GM12873 (cell line): ENCODE measurements around the gene ROCK1.

Source experiments
- CTCF ChIP-seq: IDR thresholded peaks from 2 replicates; pipeline ENCODE4 v1.5.1; 2012; ENCODE audit warnings: low read depth, mild to moderate bottlenecking, moderate library complexity, low read length, control low read depth; ENCODE audit not compliant: insufficient read depth; ENCODE audit errors: missing control alignments

Gene ROCK1

GRCh38 chr18:21100146-21100545, 11.5 kb downstream of the ROCK1 start:
- no peak for TF ChIP-seq CTCF

- TF ChIP-seq CTCF = no peak
These were observed 12.2 kb downstream of the ROCK1 start for GRCh38 chr18:21099442-21099841.

GRCh38 chr18:21096760-21097159, 14.9 kb downstream of the ROCK1 start:
- no peak for TF ChIP-seq CTCF

DNA sequence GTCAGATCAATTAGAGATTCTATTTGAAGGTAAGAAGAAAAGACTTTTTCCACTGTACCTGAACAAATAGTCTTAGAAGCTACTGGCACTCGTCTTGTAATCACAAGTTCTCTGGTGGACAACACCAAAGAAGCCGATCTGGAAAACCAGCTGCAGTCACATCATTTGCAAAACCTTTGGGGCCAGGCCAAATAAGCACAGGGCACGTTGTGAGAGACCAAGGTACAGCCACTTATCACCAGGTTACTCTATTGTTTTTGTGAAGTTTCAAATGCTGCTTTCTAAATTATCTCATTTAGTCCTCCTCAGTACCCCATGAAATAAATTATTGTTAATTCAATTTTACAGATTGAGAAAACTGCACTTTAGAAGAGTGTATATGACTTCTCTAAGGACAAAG, 18.5 kb downstream of the ROCK1 start:
- no peak for TF ChIP-seq CTCF

DNA sequence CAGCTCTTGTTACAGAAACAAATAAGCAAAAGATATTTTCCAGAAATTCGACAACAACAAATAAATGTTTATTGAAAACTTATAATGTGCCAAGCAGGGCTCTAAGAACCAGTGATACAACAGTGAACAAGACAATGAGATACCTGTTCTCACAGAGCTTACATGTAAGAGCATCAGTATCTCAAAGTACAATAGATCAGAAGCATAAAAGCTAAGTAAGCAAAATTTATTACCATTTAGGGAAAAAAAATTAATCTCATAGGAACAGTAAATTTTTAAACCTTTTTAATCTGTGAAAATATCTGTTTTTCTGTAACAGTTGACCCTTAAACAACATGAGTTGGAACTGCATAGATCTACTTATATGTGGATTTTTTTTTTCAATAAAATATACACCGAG, 20.9 kb downstream of the ROCK1 start:
- TF ChIP-seq CTCF = no peak

GRCh38 chr18:21085579-21086166, 25.9 kb downstream of the ROCK1 start:
- no peak for TF ChIP-seq CTCF

DNA sequence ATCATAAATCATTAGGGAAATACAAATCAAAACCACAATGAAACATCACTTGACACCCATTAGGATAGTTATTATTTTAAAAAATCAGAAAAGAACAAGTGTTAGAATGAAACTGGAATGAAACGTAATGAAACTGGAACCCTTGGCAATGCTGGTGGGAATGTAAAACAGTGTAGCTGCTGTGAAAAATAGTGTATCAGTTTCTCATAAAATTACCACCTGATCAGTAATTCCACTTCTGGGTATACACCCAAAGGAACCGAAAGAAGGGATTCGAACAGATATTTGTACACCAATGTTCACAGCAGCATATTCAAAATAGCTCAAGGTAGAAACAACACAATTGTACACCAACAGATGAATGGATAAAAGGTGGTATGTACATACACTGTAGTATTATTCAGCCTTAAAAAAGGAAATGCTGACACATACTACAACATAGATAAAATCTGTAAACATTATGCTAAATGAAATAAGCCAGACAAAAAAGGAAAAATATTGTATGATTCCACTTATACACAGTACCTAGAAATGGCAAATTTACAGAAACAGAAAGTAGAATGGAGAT, 27.0 kb downstream of the ROCK1 start:
- no peak for TF ChIP-seq CTCF
